Measurements from ENCODE around the gene ALG6.
A peak's percentile ranks its signal among the peaks of the same experiment; 100 is the strongest.
"Not testable (repeated sequence)": the region's sequence is repeated elsewhere in the genome, so short reads cannot be mapped to it uniquely, and the experiment has no call there.

ALG6 gene

DNA sequence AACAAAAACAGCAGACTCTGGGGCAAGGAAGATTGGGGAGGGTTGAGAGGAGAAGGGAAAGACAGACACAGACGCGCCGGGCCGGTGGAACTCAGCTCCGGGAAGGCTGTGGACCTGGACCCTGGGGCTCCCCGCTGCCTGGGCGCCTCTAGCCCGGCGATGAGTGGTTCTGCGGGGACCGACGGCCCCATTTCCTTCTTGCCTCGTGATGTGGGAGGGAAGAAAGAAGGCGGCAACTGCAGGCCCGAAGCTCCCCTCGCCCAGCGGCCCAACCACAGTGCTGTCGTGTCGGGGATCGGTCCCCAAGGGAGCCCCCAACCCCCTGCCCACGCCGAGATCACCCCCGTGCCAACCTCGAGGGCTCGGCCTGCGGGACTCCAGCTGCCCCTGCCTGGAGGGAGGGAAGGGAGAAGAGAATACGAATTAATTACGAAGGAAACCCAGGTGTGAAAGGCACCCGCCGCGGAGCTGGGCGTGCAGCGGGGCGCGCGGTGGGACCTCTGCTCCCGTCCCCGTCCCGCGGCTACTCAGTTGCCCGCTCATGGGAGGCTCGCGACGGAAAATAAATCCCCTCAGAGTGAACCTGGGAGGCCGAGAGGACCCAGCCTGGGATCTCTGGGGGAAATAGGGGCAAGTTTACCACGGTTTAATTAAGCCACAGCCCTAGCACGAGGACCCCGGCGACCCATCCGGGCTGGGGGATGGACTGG lies 37.7 kb upstream of the ALG6 start:
- Histone ChIP-seq H3K27ac (ENCODE audit: low read depth, low read length) (no peak overlapping the region), H3K9me3 (ENCODE audit: insufficient read depth, low read depth, low read length) (no peaks in the 10 kb centered on the region), H3K27me3 (ENCODE audit: insufficient read depth, low read length) (peaks cover 92% of the 10 kb centered on the region), H3K36me3 (ENCODE audit: insufficient read depth, low read length) (no peaks in the 10 kb centered on the region), H3K9ac (ENCODE audit: low read depth, low read length) (peak overlapping the region; percentile 40; the same call in 1 of the 2 replicates), H3K4me3 (ENCODE audit: low read length) (peak overlapping the region; percentile 50), H3K4me1 (ENCODE audit: insufficient read depth, low read length) (peaks cover 71% of the 10 kb centered on the region)
- WGBS = 5% methylated on average over 50 of the region's 50 CpGs

DNA sequence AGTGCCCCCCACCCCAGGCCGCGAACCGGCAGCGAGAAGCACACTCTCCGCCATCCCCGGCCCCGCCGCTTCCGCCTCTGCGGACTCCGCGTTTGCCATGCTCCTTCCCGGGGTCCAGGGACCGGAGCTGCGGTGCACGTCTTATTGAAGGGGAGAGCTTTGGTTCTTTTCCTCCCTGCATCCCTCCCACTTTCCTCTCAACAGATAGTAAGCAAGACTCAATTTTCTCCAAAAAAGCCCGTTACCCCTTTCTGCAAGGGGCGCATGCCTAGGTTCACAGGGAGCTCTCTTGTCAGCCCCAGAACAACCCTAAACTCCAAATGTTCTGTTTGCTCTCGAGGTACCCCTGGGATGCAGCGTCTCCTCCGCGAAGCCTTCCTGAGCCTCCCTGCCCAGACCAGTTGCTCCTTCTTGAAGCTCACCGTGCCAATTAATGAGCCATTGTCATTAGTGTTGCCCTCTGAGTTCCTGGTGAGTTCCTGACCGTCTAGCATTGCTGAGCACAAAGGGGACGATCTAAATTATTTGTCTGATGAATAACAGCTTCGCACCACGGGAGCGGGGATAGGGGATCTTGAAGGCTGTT lies 37.0 kb upstream of the ALG6 start:
- peaks cover 65% of the 10 kb centered on the region for H3K4me1 ChIP-seq (ENCODE audit: insufficient read depth, low read length)
- no peak overlapping the region for H3K27ac ChIP-seq (ENCODE audit: low read depth, low read length)
- 1% methylated on average over 28 of the region's 28 CpGs for WGBS
- no peaks in the 10 kb centered on the region for H3K9me3 ChIP-seq (ENCODE audit: insufficient read depth, low read depth, low read length)
- H3K4me3 ChIP-seq (ENCODE audit: low read length) = peak overlapping the region; percentile 50
- no peaks in the 10 kb centered on the region for H3K36me3 ChIP-seq (ENCODE audit: insufficient read depth, low read length)
- H3K27me3 ChIP-seq (ENCODE audit: insufficient read depth, low read length) = peaks cover 86% of the 10 kb centered on the region
- 0 out of 2 replicates have a peak overlapping the region, but pooled peaks have one; percentile 40 for H3K9ac ChIP-seq (ENCODE audit: low read depth, low read length)

- no peak overlapping the region for H3K4me3 ChIP-seq (ENCODE audit: low read length)
- 89% methylated on average over 2 of the region's 2 CpGs for WGBS
- no peaks in the 10 kb centered on the region for H3K9me3 ChIP-seq (ENCODE audit: insufficient read depth, low read depth, low read length)
- peaks cover 8% of the 10 kb centered on the region for H3K4me1 ChIP-seq (ENCODE audit: insufficient read depth, low read length)
- H3K9ac ChIP-seq (ENCODE audit: low read depth, low read length) = no peak overlapping the region
- no peaks in the 10 kb centered on the region for H3K27me3 ChIP-seq (ENCODE audit: insufficient read depth, low read length)
- H3K27ac ChIP-seq (ENCODE audit: low read depth, low read length) = no peak overlapping the region
- no peaks in the 10 kb centered on the region for H3K36me3 ChIP-seq (ENCODE audit: insufficient read depth, low read length)
Measured at GRCh38 chr1:63342402-63342801, 25.0 kb upstream of the ALG6 start.

DNA sequence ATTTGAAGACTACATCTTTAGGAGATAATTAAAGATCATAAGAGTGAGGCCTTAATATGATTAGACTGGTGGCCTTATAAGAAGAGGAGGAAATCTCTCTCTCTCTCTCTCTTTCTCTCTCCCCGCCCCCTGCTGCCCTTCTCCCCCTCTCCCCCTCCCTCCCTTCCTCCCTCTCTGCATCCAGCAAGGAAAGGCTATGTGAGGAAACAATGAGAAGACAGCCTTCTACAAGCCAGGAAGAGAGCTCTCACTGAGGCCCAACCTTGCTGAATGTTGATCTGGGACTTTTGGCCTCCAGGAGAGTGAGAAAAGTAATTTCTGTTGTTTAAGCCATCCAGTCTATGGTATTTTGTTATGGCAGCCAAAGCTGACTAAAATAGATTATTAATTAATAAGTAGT lies 23.5 kb upstream of the ALG6 start:
- Histone ChIP-seq H3K9me3 (ENCODE audit: insufficient read depth, low read depth, low read length) (no peaks in the 10 kb centered on the region), H3K9ac (ENCODE audit: low read depth, low read length) (no peak overlapping the region), H3K36me3 (ENCODE audit: insufficient read depth, low read length) (no peaks in the 10 kb centered on the region), H3K27me3 (ENCODE audit: insufficient read depth, low read length) (no peaks in the 10 kb centered on the region), H3K4me3 (ENCODE audit: low read length) (no peak overlapping the region), H3K27ac (ENCODE audit: low read depth, low read length) (no peak overlapping the region), H3K4me1 (ENCODE audit: insufficient read depth, low read length) (peaks cover 10% of the 10 kb centered on the region)
- no CpG with 5 or more reads among the region's 1 CpG for WGBS

- 0 out of 2 replicates have a peak, but pooled peaks cover 5% of the 10 kb centered on the region for H3K27me3 ChIP-seq (ENCODE audit: insufficient read depth, low read length)
- H3K9me3 ChIP-seq (ENCODE audit: insufficient read depth, low read depth, low read length) = no peaks in the 10 kb centered on the region
- no peak overlapping the region for H3K4me3 ChIP-seq (ENCODE audit: low read length)
- 93% methylated on average over 5 of the region's 5 CpGs for WGBS
- no peak overlapping the region for H3K27ac ChIP-seq (ENCODE audit: low read depth, low read length)
- peaks cover 6% of the 10 kb centered on the region for H3K4me1 ChIP-seq (ENCODE audit: insufficient read depth, low read length)
- H3K9ac ChIP-seq (ENCODE audit: low read depth, low read length) = no peak overlapping the region
- H3K36me3 ChIP-seq (ENCODE audit: insufficient read depth, low read length) = no peaks in the 10 kb centered on the region
Measured at GRCh38 chr1:63350320-63350719, 17.1 kb upstream of the ALG6 start.

DNA sequence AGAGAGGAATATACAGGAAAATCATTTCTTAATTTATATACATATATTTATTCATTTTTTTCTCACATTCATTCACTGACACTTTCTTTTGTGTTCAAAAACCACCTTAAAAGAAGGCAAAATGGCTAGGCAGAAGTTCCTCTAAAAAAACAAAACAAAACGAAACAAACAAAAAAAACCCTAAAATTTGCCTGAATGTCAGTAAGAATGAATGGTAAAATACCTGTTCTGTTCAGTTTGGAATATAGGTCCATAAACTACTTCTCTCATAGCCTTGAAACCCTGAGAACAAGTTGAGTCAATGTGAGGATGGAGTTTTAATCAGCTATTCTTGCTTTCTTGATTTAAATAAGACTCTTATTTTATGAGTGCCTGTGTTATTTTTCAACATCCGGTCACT lies 14.7 kb upstream of the ALG6 start:
- 89% methylated on average over 1 of the region's 2 CpGs for WGBS
- Histone ChIP-seq H3K9ac (ENCODE audit: low read depth, low read length) (no peak overlapping the region), H3K27ac (ENCODE audit: low read depth, low read length) (no peak overlapping the region), H3K4me1 (ENCODE audit: insufficient read depth, low read length) (peaks cover 6% of the 10 kb centered on the region), H3K36me3 (ENCODE audit: insufficient read depth, low read length) (no peaks in the 10 kb centered on the region), H3K4me3 (ENCODE audit: low read length) (no peak overlapping the region), H3K9me3 (ENCODE audit: insufficient read depth, low read depth, low read length) (no peaks in the 10 kb centered on the region), H3K27me3 (ENCODE audit: insufficient read depth, low read length) (0 out of 2 replicates have a peak, but pooled peaks cover 5% of the 10 kb centered on the region)

- WGBS = 86% methylated on average over 1 of the region's 2 CpGs
- not testable (repeated sequence) for H3K27me3 ChIP-seq (ENCODE audit: insufficient read depth, low read length); H3K4me3 ChIP-seq (ENCODE audit: low read length); H3K4me1 ChIP-seq (ENCODE audit: insufficient read depth, low read length); H3K9ac ChIP-seq (ENCODE audit: low read depth, low read length); H3K27ac ChIP-seq (ENCODE audit: low read depth, low read length); H3K9me3 ChIP-seq (ENCODE audit: insufficient read depth, low read depth, low read length); H3K36me3 ChIP-seq (ENCODE audit: insufficient read depth, low read length)
Measured at GRCh38 chr1:63356234-63356633, 11.2 kb upstream of the ALG6 start.

DNA sequence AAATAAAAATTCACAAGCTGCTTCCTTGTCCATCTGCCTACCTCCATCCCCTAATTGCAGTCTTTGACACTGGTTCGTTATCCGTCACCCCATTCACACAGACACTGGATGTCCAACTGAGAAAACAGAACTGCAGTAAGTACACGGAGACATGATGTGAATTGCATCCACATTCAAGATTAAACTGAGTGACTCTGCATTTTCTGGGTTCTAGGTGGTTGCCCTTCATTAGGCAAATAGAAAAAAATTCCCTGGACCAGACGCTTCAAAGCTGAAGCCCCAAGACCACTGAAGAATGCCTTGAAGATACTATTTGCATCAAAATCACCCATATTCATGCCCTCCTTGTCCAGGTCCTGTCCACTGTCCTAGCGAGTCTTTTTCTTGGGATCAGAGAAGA lies 7.9 kb upstream of the ALG6 start:
- no peak overlapping the region for H3K4me3 ChIP-seq (ENCODE audit: low read length)
- H3K36me3 ChIP-seq (ENCODE audit: insufficient read depth, low read length) = no peaks in the 10 kb centered on the region
- 92% methylated on average over 5 of the region's 5 CpGs for WGBS
- H3K4me1 ChIP-seq (ENCODE audit: insufficient read depth, low read length) = peaks cover 4% of the 10 kb centered on the region; the same call in 1 of the 2 replicates
- H3K9me3 ChIP-seq (ENCODE audit: insufficient read depth, low read depth, low read length) = no peaks in the 10 kb centered on the region
- H3K27me3 ChIP-seq (ENCODE audit: insufficient read depth, low read length) = no peaks in the 10 kb centered on the region
- no peak overlapping the region for H3K27ac ChIP-seq (ENCODE audit: low read depth, low read length)
- H3K9ac ChIP-seq (ENCODE audit: low read depth, low read length) = no peak overlapping the region

GRCh38 chr1:63362073-63362472 lies 5.4 kb upstream of the ALG6 start:
- Histone ChIP-seq H3K4me1 (ENCODE audit: insufficient read depth, low read length) (peaks cover 10% of the 10 kb centered on the region; the same call in 1 of the 2 replicates), H3K27ac (ENCODE audit: low read depth, low read length) (no peak overlapping the region), H3K27me3 (ENCODE audit: insufficient read depth, low read length) (peaks cover 10% of the 10 kb centered on the region), H3K36me3 (ENCODE audit: insufficient read depth, low read length) (no peaks in the 10 kb centered on the region), H3K4me3 (ENCODE audit: low read length) (no peak overlapping the region), H3K9ac (ENCODE audit: low read depth, low read length) (no peak overlapping the region), H3K9me3 (ENCODE audit: insufficient read depth, low read depth, low read length) (no peaks in the 10 kb centered on the region)
- WGBS = 78% methylated on average over 1 of the region's 1 CpG

- Histone ChIP-seq H3K27ac (ENCODE audit: low read depth, low read length) (no peak overlapping the region), H3K9ac (ENCODE audit: low read depth, low read length) (no peak overlapping the region), H3K9me3 (ENCODE audit: insufficient read depth, low read depth, low read length) (no peaks in the 10 kb centered on the region), H3K27me3 (ENCODE audit: insufficient read depth, low read length) (peaks cover 10% of the 10 kb centered on the region), H3K4me1 (ENCODE audit: insufficient read depth, low read length) (peaks cover 11% of the 10 kb centered on the region; the same call in 1 of the 2 replicates), H3K36me3 (ENCODE audit: insufficient read depth, low read length) (no peaks in the 10 kb centered on the region), H3K4me3 (ENCODE audit: low read length) (no peak overlapping the region)
- no CpG with 5 or more reads among the region's 1 CpG for WGBS
Measured at GRCh38 chr1:63362578-63362977, 4.8 kb upstream of the ALG6 start.

- 85% methylated on average over 5 of the region's 5 CpGs for WGBS
- Histone ChIP-seq H3K9ac (ENCODE audit: low read depth, low read length) (no peak overlapping the region), H3K9me3 (ENCODE audit: insufficient read depth, low read depth, low read length) (no peaks in the 10 kb centered on the region), H3K27me3 (ENCODE audit: insufficient read depth, low read length) (peaks cover 10% of the 10 kb centered on the region), H3K36me3 (ENCODE audit: insufficient read depth, low read length) (no peaks in the 10 kb centered on the region), H3K4me1 (ENCODE audit: insufficient read depth, low read length) (peaks cover 11% of the 10 kb centered on the region; the same call in 1 of the 2 replicates), H3K4me3 (ENCODE audit: low read length) (no peak overlapping the region), H3K27ac (ENCODE audit: low read depth, low read length) (no peak overlapping the region)
Measured at GRCh38 chr1:63363014-63363413, 4.4 kb upstream of the ALG6 start.

Measured in HUES64 (cell line).